MM.1S (cell line): Measurements from ENCODE around the gene RPL19.

ENCODE experiments used
- DNase-seq: peaks from one replicate; pipeline ENCODE4 v3.0.0-alpha.2; 2015
- H2AFZ ChIP-seq: fragments of 300-600 bp; sonication (generic); 2 replicates; pipeline ENCODE4 v1.6.0; 2016; ENCODE audit warnings: antibody characterized with exemption, low read length
- H3F3A ChIP-seq: fragments of 300-600 bp; sonication (generic); 2 replicates; pipeline ENCODE4 v1.6.1; 2016; ENCODE audit warnings: mild to moderate bottlenecking, antibody characterized with exemption, low read length, moderate library complexity, mixed read lengths; ENCODE audit not compliant: insufficient read depth
- H3K27ac ChIP-seq: fragments of 300-600 bp; sonication (generic); 2 replicates; pipeline ENCODE4 v1.5.1; 2016; ENCODE audit warnings: mild to moderate bottlenecking, low read length
- H3K27me3 ChIP-seq: fragments of 300-600 bp; sonication (generic); replicated peaks from 2 replicates; pipeline ENCODE4 v1.6.0; 2016; ENCODE audit warnings: low read length; ENCODE audit not compliant: insufficient read depth
- H3K36me3 ChIP-seq: fragments of 300-600 bp; sonication (generic); replicated peaks from 2 replicates; pipeline ENCODE4 v1.6.1; 2016; ENCODE audit warnings: mild to moderate bottlenecking, low read length, mixed read lengths; ENCODE audit not compliant: insufficient read depth
- H3K4me1 ChIP-seq: fragments of 300-600 bp; sonication (generic); 2 replicates; pipeline ENCODE4 v1.6.1; 2016; ENCODE audit warnings: low read length, mixed read lengths
- H3K4me2 ChIP-seq: fragments of 300-600 bp; sonication (generic); 2 replicates; pipeline ENCODE4 v1.6.0; 2016; ENCODE audit warnings: low read depth, low read length
- H3K4me3 ChIP-seq: fragments of 300-600 bp; sonication (generic); 2 replicates; pipeline ENCODE4 v1.5.1; 2016; ENCODE audit warnings: low read length, mixed read lengths
- H3K79me2 ChIP-seq: fragments of 300-600 bp; sonication (generic); 2 replicates; pipeline ENCODE4 v1.6.1; 2016; ENCODE audit warnings: mixed run types, low read length, mixed read lengths
- H3K9ac ChIP-seq: fragments of 300-600 bp; sonication (generic); 2 replicates; pipeline ENCODE4 v1.6.1; 2016; ENCODE audit warnings: low read length, mixed read lengths
- H3K9me2 ChIP-seq: fragments of 300-600 bp; sonication (generic); replicated peaks from 2 replicates; pipeline ENCODE4 v1.6.1; 2016; ENCODE audit warnings: mild to moderate bottlenecking, low read length, mixed read lengths; ENCODE audit not compliant: insufficient read depth
- H3K9me3 ChIP-seq: fragments of 300-600 bp; sonication (generic); replicated peaks from 2 replicates; pipeline ENCODE4 v1.6.1; 2016; ENCODE audit warnings: mild to moderate bottlenecking, low read length, mixed read lengths; ENCODE audit not compliant: insufficient read depth
- H4K20me1 ChIP-seq: fragments of 300-600 bp; sonication (generic); 2 replicates; pipeline ENCODE4 v1.6.1; 2016; ENCODE audit warnings: mild to moderate bottlenecking, low read length, moderate library complexity, mixed read lengths; ENCODE audit not compliant: insufficient read depth
- CTCF ChIP-seq: fragments of 300-600 bp; sonication (generic); IDR thresholded peaks from 2 replicates; pipeline ENCODE4 v1.5.1; 2016; ENCODE audit warnings: antibody characterized with exemption, low read length, mixed read lengths
- EZH2 ChIP-seq: fragments of 300-600 bp; sonication (generic); optimal IDR thresholded peaks from 2 replicates; pipeline ENCODE3; 2017; ENCODE audit warnings: low read depth, mild to moderate bottlenecking, antibody characterized with exemption, low read length, mixed read lengths
- EZH2phosphoT487 ChIP-seq: fragments of 300-600 bp; sonication (generic); IDR thresholded peaks from 2 replicates; pipeline ENCODE4 v1.6.1; 2018; ENCODE audit warnings: antibody characterized with exemption, low read length

Gene RPL19

GRCh38 chr17:39200070-39200879 lies at the start of gene RPL19:
Gene RPL19, plus strand, starts transcription at chr17:39200283. Its CDS starts 62 bp downstream, at chr17:39200345.
- Histone ChIP-seq H3K9me3 (no peaks in the 10 kb centered on the region), H3K36me3 (peaks cover 19% of the 10 kb centered on the region), H3K4me1 (peaks cover 16% of the 10 kb centered on the region), H3K4me2 (peak within 1 kb of the TSS; percentile 91), H3F3A (peaks cover 72% of the 10 kb centered on the region), H4K20me1 (peaks cover 11% of the 10 kb centered on the region), H3K27me3 (no peaks in the 10 kb centered on the region), H3K4me3 (peak within 1 kb of the TSS; percentile 94), H3K27ac (peak within 1 kb of the TSS; percentile 89), H2AFZ (peak within 1 kb of the TSS; percentile 81), H3K9me2 (no peaks in the 10 kb centered on the region), H3K9ac (peak within 1 kb of the TSS; percentile 99), H3K79me2 (peaks cover 42% of the 10 kb centered on the region)
- DNase-seq, result peak; percentile 22
- TF ChIP-seq CTCF (no peak), EZH2 (no peak), EZH2phosphoT487 (no peak)

- no peak overlapping the region for H3K4me3 ChIP-seq
- TF ChIP-seq CTCF, result no peak
- no peak for TF ChIP-seq EZH2
- no peak for TF ChIP-seq EZH2phosphoT487
- DNase-seq, result no peak
- no peak overlapping the region for H2AFZ ChIP-seq
- no peaks in the 10 kb centered on the region for H3K9me2 ChIP-seq
- H3K79me2 ChIP-seq, result no peaks in the 10 kb centered on the region
- H3F3A ChIP-seq, result peaks cover 15% of the 10 kb centered on the region
- no peak overlapping the region for H3K9ac ChIP-seq
- H3K4me2 ChIP-seq, result no peak overlapping the region
- H3K27ac ChIP-seq, result no peak overlapping the region
- no peaks in the 10 kb centered on the region for H4K20me1 ChIP-seq
- peaks cover 22% of the 10 kb centered on the region for H3K27me3 ChIP-seq
- H3K36me3 ChIP-seq, result no peaks in the 10 kb centered on the region
- H3K4me1 ChIP-seq, result peaks cover 6% of the 10 kb centered on the region
- no peaks in the 10 kb centered on the region for H3K9me3 ChIP-seq
Measured at GRCh38 chr17:39150795-39151149, 49.3 kb upstream of the RPL19 start.

GRCh38 chr17:39151150-39151942 lies 48.7 kb upstream of the RPL19 start, which contains the start of gene PLXDC1:
Gene PLXDC1, minus strand, starts transcription at chr17:39151637. Its CDS starts 200 bp downstream, at chr17:39151437.
- Histone ChIP-seq H3F3A (peaks cover 15% of the 10 kb centered on the region), H3K36me3 (no peaks in the 10 kb centered on the region), H3K79me2 (no peaks in the 10 kb centered on the region), H3K4me1 (peaks cover 6% of the 10 kb centered on the region), H2AFZ (peak within 1 kb of the TSS; percentile 89; the same call in 1 of the 2 replicates), H3K4me2 (peak within 1 kb of the TSS; percentile 94), H3K27ac (no peak within 1 kb of the TSS), H3K9ac (no peak within 1 kb of the TSS; the same call in 1 of the 2 replicates), H3K9me3 (no peaks in the 10 kb centered on the region), H4K20me1 (no peaks in the 10 kb centered on the region), H3K27me3 (peaks cover 23% of the 10 kb centered on the region), H3K4me3 (peak within 1 kb of the TSS; percentile 95), H3K9me2 (no peaks in the 10 kb centered on the region)
- no peak for DNase-seq
- TF ChIP-seq CTCF (no peak), EZH2phosphoT487 (no peak), EZH2 (no peak)
